HG02763 (cell line): ENCODE results near the gene SLC36A1.
"Not testable (repeated sequence)": the region's sequence is repeated elsewhere in the genome, so short reads cannot be mapped to it uniquely, and the experiment has no call there.

Experiments
- ATAC-seq: cut with Tn5 transposase; IDR thresholded peaks from one replicate; pipeline ENCODE4 v1.9.1; 2021; ENCODE audit warnings: mild to moderate bottlenecking, moderate library complexity; ENCODE audit not compliant: unreplicated experiment

The SLC36A1 gene

GRCh38 chr5:151447174-151448037, at the start of gene SLC36A1:
SLC36A1 (plus strand) TSS chr5:151447603; CDS start chr5:151458793, 11,190 bp downstream.
- ATAC-seq: peak; percentile 55

- ATAC-seq: no peak
Measured at GRCh38 chr5:151405334-151406160, 41.9 kb upstream of the SLC36A1 start.

GRCh38 chr5:151406322-151406947, 41.0 kb upstream of the SLC36A1 start:
- no peak for ATAC-seq

GRCh38 chr5:151408591-151409230, 38.7 kb upstream of the SLC36A1 start:
- no peak for ATAC-seq

- no peak for ATAC-seq
Measured at GRCh38 chr5:151413800-151414199, 33.6 kb upstream of the SLC36A1 start.

- no peak for ATAC-seq
Measured at GRCh38 chr5:151414536-151414935, 32.9 kb upstream of the SLC36A1 start.

GRCh38 chr5:151417712-151418111, 29.7 kb upstream of the SLC36A1 start:
- no peak for ATAC-seq

GRCh38 chr5:151420127-151420526, 27.3 kb upstream of the SLC36A1 start:
- ATAC-seq: no peak

- ATAC-seq: no peak
Measured at GRCh38 chr5:151424892-151425523, 22.4 kb upstream of the SLC36A1 start.

- ATAC-seq: not testable (repeated sequence)
Measured at GRCh38 chr5:151426347-151426746, 21.1 kb upstream of the SLC36A1 start.

- peak; percentile 96 for ATAC-seq
Measured at GRCh38 chr5:151427258-151427657, 20.1 kb upstream of the SLC36A1 start.

- no peak for ATAC-seq
Measured at GRCh38 chr5:151430731-151431130, 16.7 kb upstream of the SLC36A1 start.

GRCh38 chr5:151431666-151432065, 15.7 kb upstream of the SLC36A1 start:
- no peak for ATAC-seq

- ATAC-seq: no peak
Measured at GRCh38 chr5:151432210-151432609, 15.2 kb upstream of the SLC36A1 start.

- ATAC-seq: no peak
Measured at GRCh38 chr5:151434570-151435237, 12.7 kb upstream of the SLC36A1 start.

- ATAC-seq: peak; percentile 8
Measured at GRCh38 chr5:151448038-151448985, 909 bp downstream of the SLC36A1 start.

GRCh38 chr5:151449297-151449696, 1.9 kb downstream of the SLC36A1 start:
- ATAC-seq: no peak

GRCh38 chr5:151449839-151450238, 2.4 kb downstream of the SLC36A1 start:
- no peak for ATAC-seq

GRCh38 chr5:151450605-151451004, 3.2 kb downstream of the SLC36A1 start:
- no peak for ATAC-seq
